Esophagus squamous epithelium (tissue), 4 donors: ENCODE data around the gene CACHD1.

ENCODE experiments used
- POLR2A ChIP-seq, 4 donors: fragments of 450-650 bp; IDR thresholded peaks; one replicate each; pipeline ENCODE4 v1.6.1; 2017; ENCODE audit warnings: antibody characterized with exemption in 4 of 4, mild to moderate bottlenecking in 4 of 4, moderate library complexity in 3 of 4
- TF ChIP-seq, protein P1 (sequence below), 6 experiments: fragments of 450-650 bp in 4 of 6; fragments of 200-600 bp in 2 of 6; sonication (generic) in 2 of 6; IDR thresholded peaks; one replicate each; pipeline ENCODE4 v1.5.1; 2016 to 2019; ENCODE audit warnings: antibody characterized with exemption in 6 of 6, mild to moderate bottlenecking in 4 of 6, moderate library complexity in 4 of 6

- TF ChIP-seq, protein P1, sequence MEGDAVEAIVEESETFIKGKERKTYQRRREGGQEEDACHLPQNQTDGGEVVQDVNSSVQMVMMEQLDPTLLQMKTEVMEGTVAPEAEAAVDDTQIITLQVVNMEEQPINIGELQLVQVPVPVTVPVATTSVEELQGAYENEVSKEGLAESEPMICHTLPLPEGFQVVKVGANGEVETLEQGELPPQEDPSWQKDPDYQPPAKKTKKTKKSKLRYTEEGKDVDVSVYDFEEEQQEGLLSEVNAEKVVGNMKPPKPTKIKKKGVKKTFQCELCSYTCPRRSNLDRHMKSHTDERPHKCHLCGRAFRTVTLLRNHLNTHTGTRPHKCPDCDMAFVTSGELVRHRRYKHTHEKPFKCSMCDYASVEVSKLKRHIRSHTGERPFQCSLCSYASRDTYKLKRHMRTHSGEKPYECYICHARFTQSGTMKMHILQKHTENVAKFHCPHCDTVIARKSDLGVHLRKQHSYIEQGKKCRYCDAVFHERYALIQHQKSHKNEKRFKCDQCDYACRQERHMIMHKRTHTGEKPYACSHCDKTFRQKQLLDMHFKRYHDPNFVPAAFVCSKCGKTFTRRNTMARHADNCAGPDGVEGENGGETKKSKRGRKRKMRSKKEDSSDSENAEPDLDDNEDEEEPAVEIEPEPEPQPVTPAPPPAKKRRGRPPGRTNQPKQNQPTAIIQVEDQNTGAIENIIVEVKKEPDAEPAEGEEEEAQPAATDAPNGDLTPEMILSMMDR (IDR thresholded peaks at IDR 0.05): no peak
- no peak for TF ChIP-seq POLR2A (IDR thresholded peaks at IDR 0.05)
Measured at GRCh38 chr1:64537942-64538341, 68.0 kb downstream of the CACHD1 start.
